HEK293 (cell line): ENCODE results near the gene ABCB11.

Experiments used
- CTCF ChIP-seq: fragments of 450-650 bp; formaldehyde crosslinking; IDR thresholded peaks from 2 replicates; pipeline ENCODE4 v1.5.1; 2016; ENCODE audit warnings: missing biosample characterization, missing genetic modification characterization
- MZF1 ChIP-seq: fragments of 450-650 bp; formaldehyde crosslinking; IDR thresholded peaks from 2 replicates; pipeline ENCODE4 v1.5.1; 2017; ENCODE audit warnings: missing biosample characterization, missing genetic modification characterization, borderline replicate concordance
- PATZ1 ChIP-seq: fragments of 450-650 bp; formaldehyde crosslinking; IDR thresholded peaks from 2 replicates; pipeline ENCODE4 v1.5.1; 2016; ENCODE audit warnings: missing biosample characterization, missing genetic modification characterization
- SETDB1 ChIP-seq: IDR thresholded peaks from one replicate; pipeline ENCODE4 v1.6.1; 2017; ENCODE audit warnings: mild to moderate bottlenecking, low read length, moderate library complexity, mixed read lengths; ENCODE audit not compliant: insufficient read length
- TCF7L2 ChIP-seq: IDR thresholded peaks from 2 replicates; pipeline ENCODE4 v1.6.1; 2011; ENCODE audit warnings: low read depth, mild to moderate bottlenecking, inconsistent platforms, low read length, moderate library complexity, borderline replicate concordance
- ZNF133 ChIP-seq: fragments of 450-650 bp; formaldehyde crosslinking; IDR thresholded peaks from 2 replicates; pipeline ENCODE4 v1.5.1; 2016; ENCODE audit warnings: missing biosample characterization, missing genetic modification characterization
- ZNF138 ChIP-seq: fragments of 450-650 bp; formaldehyde crosslinking; IDR thresholded peaks from 2 replicates; pipeline ENCODE4 v1.5.1; 2016; ENCODE audit warnings: missing biosample characterization, missing genetic modification characterization, borderline replicate concordance
- ZNF184 ChIP-seq: fragments of 450-650 bp; IDR thresholded peaks from 2 replicates; pipeline ENCODE4 v1.5.1; 2018; ENCODE audit warnings: missing biosample characterization, mild to moderate bottlenecking, missing genetic modification characterization
- ZNF239 ChIP-seq: fragments of 450-650 bp; formaldehyde crosslinking; IDR thresholded peaks from 2 replicates; pipeline ENCODE4 v1.5.1; 2016; ENCODE audit warnings: missing biosample characterization, missing genetic modification characterization
- ZNF248 ChIP-seq: fragments of 450-650 bp; formaldehyde crosslinking; IDR thresholded peaks from 2 replicates; pipeline ENCODE4 v1.5.1; 2017; ENCODE audit warnings: missing biosample characterization, missing genetic modification characterization
- ZNF341 ChIP-seq: fragments of 450-650 bp; formaldehyde crosslinking; IDR thresholded peaks from 2 replicates; pipeline ENCODE4; 2016; ENCODE audit warnings: low read depth, missing biosample characterization, missing genetic modification characterization
- ZNF391 ChIP-seq: fragments of 450-650 bp; formaldehyde crosslinking; IDR thresholded peaks from 2 replicates; pipeline ENCODE4 v1.5.1; 2016; ENCODE audit warnings: low read depth, missing biosample characterization, missing genetic modification characterization, borderline replicate concordance
- ZNF692 ChIP-seq: fragments of 450-650 bp; formaldehyde crosslinking; IDR thresholded peaks from 2 replicates; pipeline ENCODE4 v1.5.1; 2016; ENCODE audit warnings: missing biosample characterization, missing genetic modification characterization

GRCh38 chr2:168894720-168895119 is 136.4 kb downstream of the ABCB11 start:
- no peak for TF ChIP-seq ZNF138 (tag by site-specific recombination)
- TF ChIP-seq ZNF248 (tag by site-specific recombination), result no peak
- TF ChIP-seq ZNF133 (tag by site-specific recombination), result no peak
- no peak for TF ChIP-seq PATZ1 (tag by site-specific recombination)
- no peak for TF ChIP-seq ZNF391
- no peak for TF ChIP-seq ZNF184 (tag by site-specific recombination)
- no peak for TF ChIP-seq CTCF (tag by site-specific recombination)
- TF ChIP-seq SETDB1, result no peak
- no peak for TF ChIP-seq MZF1 (tag by site-specific recombination)
- TF ChIP-seq ZNF341, result no peak
- no peak for TF ChIP-seq TCF7L2
- TF ChIP-seq ZNF692 (tag by site-specific recombination), result no peak
- no peak for TF ChIP-seq ZNF239
